Mesenchymal stem cell (in vitro differentiated cells and primary cell): ENCODE data around the gene LSM7.

ENCODE experiments used
- DNase-seq: peaks from one replicate; pipeline ENCODE4 v3.0.0-alpha.2; 2013
- H2AFZ ChIP-seq: one replicate; pipeline ENCODE4 v1.6.1; 2013; ENCODE audit warnings: low read depth, mild to moderate bottlenecking, control low read depth, inconsistent platforms, low read length, moderate library complexity
- H2AK5ac ChIP-seq: 2 replicates; pipeline ENCODE4 v1.6.1; 2013; ENCODE audit warnings: low read length, moderate library complexity, mild to moderate bottlenecking, inconsistent platforms; ENCODE audit not compliant: severe bottlenecking
- H2BK120ac ChIP-seq: one replicate; pipeline ENCODE4 v1.6.1; 2013; ENCODE audit warnings: low read depth, mild to moderate bottlenecking, inconsistent platforms, low read length, moderate library complexity
- H2BK12ac ChIP-seq, 2 experiments: one replicate each; pipeline ENCODE4 v1.6.1; 2013; ENCODE audit warnings: inconsistent platforms in 2 of 2, low read length in 2 of 2, mild to moderate bottlenecking in 2 of 2, moderate library complexity in 2 of 2, control low read depth in 1 of 2
- H2BK15ac ChIP-seq: one replicate; pipeline ENCODE4 v1.6.1; 2013; ENCODE audit warnings: mild to moderate bottlenecking, low read depth, inconsistent platforms; ENCODE audit not compliant: poor library complexity, severe bottlenecking
- H2BK5ac ChIP-seq: 2 replicates; pipeline ENCODE4 v1.6.1; 2013; ENCODE audit warnings: low read depth, mild to moderate bottlenecking, low read length, control low read depth, inconsistent platforms; ENCODE audit not compliant: poor library complexity, severe bottlenecking
- H3K14ac ChIP-seq, 2 experiments: one replicate each; pipeline ENCODE4 v1.6.1; 2013; ENCODE audit warnings: inconsistent platforms in 2 of 2, low read length in 2 of 2, control low read depth in 1 of 2, mild to moderate bottlenecking in 1 of 2, moderate library complexity in 1 of 2
- H3K18ac ChIP-seq, 2 experiments: one replicate each; pipeline ENCODE4 v1.6.1; 2013; ENCODE audit warnings: inconsistent platforms in 2 of 2, low read length in 2 of 2, control low read depth in 1 of 2, low read depth in 1 of 2, mild to moderate bottlenecking in 1 of 2
- H3K23ac ChIP-seq, 2 experiments: one replicate each; pipeline ENCODE4 v1.6.1; 2013; ENCODE audit warnings: inconsistent platforms in 2 of 2, low read length in 2 of 2, mild to moderate bottlenecking in 2 of 2, moderate library complexity in 2 of 2, control low read depth in 1 of 2
- H3K27ac ChIP-seq: 2 replicates; pipeline ENCODE4 v1.5.1; 2013; ENCODE audit warnings: mild to moderate bottlenecking, moderate library complexity, low read length, control low read depth, inconsistent platforms; ENCODE audit not compliant: poor library complexity, severe bottlenecking
- H3K27me3 ChIP-seq, 2 experiments: 2 replicates each; pipeline versions ENCODE4 v1.6.1 to v1.7.0; 2013; ENCODE audit warnings: low read length in 2 of 2, mild to moderate bottlenecking in 2 of 2, moderate library complexity in 2 of 2, control low read depth in 1 of 2, inconsistent platforms in 1 of 2; ENCODE audit not compliant: control insufficient read depth in 1 of 2, insufficient read depth in 1 of 2
- H3K36me3 ChIP-seq, 2 experiments: 2 replicates each; pipeline versions ENCODE4 v1.6.1 to v1.7.0; 2013; ENCODE audit warnings: low read length in 2 of 2, control low read depth in 1 of 2, inconsistent platforms in 1 of 2, low read depth in 1 of 2, mild to moderate bottlenecking in 1 of 2; ENCODE audit not compliant: insufficient read depth in 2 of 2, control insufficient read depth in 1 of 2
- H3K4ac ChIP-seq, 2 experiments: one replicate each; pipeline ENCODE4 v1.6.1; 2013; ENCODE audit warnings: inconsistent platforms in 2 of 2, low read length in 2 of 2, mild to moderate bottlenecking in 2 of 2, moderate library complexity in 2 of 2, control low read depth in 1 of 2, low read depth in 1 of 2
- H3K4me1 ChIP-seq: 2 replicates; pipeline ENCODE4 v1.6.1; 2013; ENCODE audit warnings: low read depth, low read length, control low read depth; ENCODE audit not compliant: control insufficient read depth, insufficient read depth
- H3K4me2 ChIP-seq: 2 replicates; pipeline ENCODE4 v1.6.1; 2013; ENCODE audit warnings: low read length, mild to moderate bottlenecking, inconsistent platforms; ENCODE audit not compliant: poor library complexity, severe bottlenecking
- H3K4me3 ChIP-seq, 2 experiments: 2 replicates each; pipeline versions ENCODE4 v1.5.1 to v1.7.0; 2013; ENCODE audit warnings: low read length in 2 of 2, mild to moderate bottlenecking in 2 of 2, control low read depth in 1 of 2, low read depth in 1 of 2; ENCODE audit not compliant: insufficient read depth in 1 of 2
- H3K79me1 ChIP-seq: replicated peaks from 2 replicates; pipeline ENCODE4 v1.6.1; 2013; ENCODE audit warnings: mild to moderate bottlenecking, control low read depth, low read length, inconsistent platforms; ENCODE audit not compliant: poor library complexity, severe bottlenecking
- H3K9ac ChIP-seq: 2 replicates; pipeline ENCODE4 v1.7.0; 2013; ENCODE audit warnings: mild to moderate bottlenecking, low read length, moderate library complexity
- H3K9me3 ChIP-seq: 2 replicates; pipeline ENCODE4 v1.7.0; 2013; ENCODE audit warnings: mild to moderate bottlenecking, low read length; ENCODE audit not compliant: control insufficient read depth
- H4K8ac ChIP-seq: one replicate; pipeline ENCODE4 v1.6.1; 2013; ENCODE audit warnings: inconsistent platforms, mild to moderate bottlenecking, low read length, moderate library complexity
- H4K91ac ChIP-seq: one replicate; pipeline ENCODE4 v1.6.1; 2013; ENCODE audit warnings: mild to moderate bottlenecking, low read length, inconsistent platforms
- WGBS: methylation state at CpG from one replicate; pipeline ENCODE4 v1.1.7; 2013; ENCODE audit warnings: mixed read lengths; 5-methylcytosine and 5-hydroxymethylcytosine counted together

Gene LSM7

DNA sequence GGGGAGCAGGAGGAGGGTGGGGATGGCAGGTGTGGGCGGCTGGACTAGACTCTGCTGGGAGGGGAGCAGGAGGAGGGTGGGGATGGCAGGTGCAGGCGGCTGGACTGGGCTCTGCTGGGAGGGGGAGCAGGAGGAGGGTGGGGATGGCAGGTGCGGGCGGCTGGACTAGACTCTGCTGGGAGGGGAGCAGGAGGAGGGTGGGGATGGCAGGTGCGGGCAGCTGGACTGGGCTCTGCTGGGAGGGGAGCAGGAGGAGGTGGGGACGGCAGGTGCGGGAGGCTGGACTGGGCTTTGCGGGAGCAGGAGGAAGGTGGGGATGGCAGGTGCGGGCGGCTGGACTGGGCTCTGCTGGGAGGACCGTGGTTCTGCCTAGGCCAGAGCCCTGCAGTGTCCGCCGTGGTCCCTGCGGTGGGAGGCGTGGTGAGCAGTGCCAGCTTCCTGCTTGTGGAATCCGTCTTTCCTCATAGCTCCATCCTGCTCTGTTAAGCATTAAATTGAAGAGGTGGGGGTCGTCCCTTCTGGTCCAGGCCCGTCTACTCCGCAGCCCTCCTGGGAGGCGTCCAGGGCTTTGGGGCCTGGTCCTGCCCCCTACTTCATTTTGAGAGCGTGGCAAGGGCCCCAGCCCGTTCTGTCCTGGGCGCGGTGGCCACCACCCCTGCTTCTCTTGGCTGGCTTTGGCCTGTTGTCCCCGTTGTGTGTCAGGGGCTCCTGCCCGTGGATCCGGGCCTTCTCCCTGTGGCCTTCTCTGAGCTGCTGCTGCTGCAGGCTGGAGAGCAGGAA lies 4.8 kb upstream of the LSM7 start:
- Histone ChIP-seq H3K36me3 (peaks cover 0 to 41% of the 10 kb centered on the region in 2 experiments), H3K9ac (no peak overlapping the region), H3K79me1 (peaks cover 59% of the 10 kb centered on the region), H3K4me3 (no peak overlapping the region), H2BK120ac (no peak overlapping the region), H3K9me3 (no peaks in the 10 kb centered on the region), H4K91ac (no peak overlapping the region), H3K4me1 (peaks cover 53% of the 10 kb centered on the region), H2BK15ac (no peak overlapping the region), H3K4ac (no peak overlapping the region), H2BK5ac (no peak overlapping the region), H2AK5ac (no peak overlapping the region), H3K4me2 (no peak overlapping the region), H3K27ac (no peak overlapping the region), H3K23ac (no peak overlapping the region), H2BK12ac (no peak overlapping the region), H3K14ac (no peak overlapping the region), H3K18ac (no peak overlapping the region), H2AFZ (no peak overlapping the region), H4K8ac (no peak overlapping the region), H3K27me3 (no peaks in the 10 kb centered on the region)
- WGBS, result 89% methylated on average over 25 of the region's 27 CpGs
- no peak for DNase-seq

DNA sequence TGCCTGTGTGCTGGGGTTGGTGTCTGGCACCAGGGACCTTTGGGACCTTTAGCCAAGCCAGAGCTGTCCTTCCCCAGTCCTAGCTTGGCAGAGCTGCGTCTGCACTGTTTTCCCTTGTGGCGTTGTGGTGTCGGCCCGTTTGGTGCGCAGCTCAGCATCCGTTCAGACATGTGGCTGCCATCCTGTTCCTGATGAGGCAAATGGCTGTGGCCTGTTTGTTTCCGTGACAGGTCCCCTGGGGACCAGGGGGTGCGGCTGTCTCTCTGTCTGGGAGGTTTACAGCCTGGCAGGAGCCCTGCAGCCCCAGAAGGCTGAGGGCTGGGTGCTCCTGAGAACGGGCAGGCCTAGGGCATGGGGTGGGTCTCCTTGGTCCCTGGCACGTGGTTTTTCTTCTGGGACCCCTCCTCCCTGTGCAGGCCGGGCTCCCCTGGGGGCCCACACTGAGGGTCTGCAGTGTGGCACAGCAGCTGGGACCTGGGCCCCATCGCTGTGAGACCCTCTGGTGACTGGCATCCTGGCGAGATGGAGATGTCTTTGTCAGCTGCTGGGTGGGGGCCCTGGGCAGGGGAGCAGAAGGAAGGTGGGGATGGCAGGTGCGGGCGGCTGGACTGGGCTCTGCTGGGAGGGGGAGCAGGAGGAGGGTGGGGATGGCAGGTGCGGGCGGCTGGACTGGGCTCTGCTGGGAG lies 4.1 kb upstream of the LSM7 start:
- WGBS, result 94% methylated on average over 17 of the region's 17 CpGs
- Histone ChIP-seq H3K4me2 (no peak overlapping the region), H3K4me3 (peak overlapping the region in 1 of 2 experiments; percentile 2), H3K14ac (peak overlapping the region in 1 of 2 experiments; percentile 74), H3K23ac (no peak overlapping the region), H3K79me1 (peaks cover 56% of the 10 kb centered on the region), H2BK15ac (no peak overlapping the region), H3K27ac (no peak overlapping the region), H2BK5ac (no peak overlapping the region), H3K18ac (no peak overlapping the region), H3K4ac (no peak overlapping the region), H2AFZ (no peak overlapping the region), H3K27me3 (no peaks in the 10 kb centered on the region), H2AK5ac (no peak overlapping the region), H3K4me1 (peaks cover 52% of the 10 kb centered on the region), H3K9me3 (no peaks in the 10 kb centered on the region), H4K8ac (no peak overlapping the region), H3K9ac (peak overlapping the region; percentile 41), H3K36me3 (peaks cover 0 to 36% of the 10 kb centered on the region in 2 experiments), H2BK120ac (no peak overlapping the region), H4K91ac (no peak overlapping the region), H2BK12ac (no peak overlapping the region)
- no peak for DNase-seq

DNA sequence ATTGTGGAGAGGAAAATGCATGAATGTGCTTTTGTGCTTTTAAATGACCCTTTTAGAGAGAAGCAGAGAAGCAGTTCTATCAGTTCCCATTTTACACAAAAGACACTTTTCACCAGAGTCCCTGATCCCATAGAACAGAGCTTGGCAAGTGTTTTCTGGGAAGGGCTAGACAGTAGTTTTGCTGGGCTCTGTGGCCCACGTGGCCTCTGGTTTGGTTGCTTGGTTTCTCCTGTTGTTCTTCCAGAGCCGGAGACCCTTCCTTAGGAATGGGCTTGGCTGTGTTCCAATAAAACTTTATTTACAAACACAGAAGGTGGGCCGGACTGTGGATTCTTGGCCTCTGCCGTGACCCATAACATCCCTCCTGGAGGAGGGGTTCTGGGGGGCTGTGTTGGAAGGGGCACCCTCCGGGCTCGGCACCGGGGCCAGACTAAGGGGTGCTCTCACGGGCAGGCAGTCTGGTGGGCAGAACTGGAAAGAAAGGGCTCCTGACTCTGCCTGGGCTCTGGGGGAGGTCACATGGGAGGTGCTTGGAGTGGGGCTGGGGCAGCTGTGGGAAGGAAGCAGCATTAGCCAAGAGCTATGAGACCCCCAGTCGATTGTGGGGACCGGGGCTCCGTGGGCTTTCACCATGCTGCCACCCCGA lies 3.3 kb upstream of the LSM7 start:
- H3K4me3 ChIP-seq, result no peak overlapping the region
- H4K91ac ChIP-seq, result no peak overlapping the region
- H3K27ac ChIP-seq, result no peak overlapping the region
- H2BK15ac ChIP-seq, result no peak overlapping the region
- no peak overlapping the region for H4K8ac ChIP-seq
- no peaks in the 10 kb centered on the region for H3K27me3 ChIP-seq
- H2BK120ac ChIP-seq, result no peak overlapping the region
- no peak overlapping the region for H2BK5ac ChIP-seq
- WGBS, result 94% methylated on average over 11 of the region's 12 CpGs
- H3K14ac ChIP-seq, result no peak overlapping the region
- H3K4me1 ChIP-seq, result peaks cover 53% of the 10 kb centered on the region
- no peak overlapping the region for H2AK5ac ChIP-seq
- no peak overlapping the region for H3K4me2 ChIP-seq
- no peak overlapping the region for H2BK12ac ChIP-seq
- no peak overlapping the region for H2AFZ ChIP-seq
- DNase-seq, result no peak
- peak overlapping the region; percentile 41 for H3K9ac ChIP-seq
- H3K23ac ChIP-seq, result no peak overlapping the region
- H3K4ac ChIP-seq, result no peak overlapping the region
- H3K79me1 ChIP-seq, result peaks cover 58% of the 10 kb centered on the region
- no peaks in the 10 kb centered on the region for H3K9me3 ChIP-seq
- no peak overlapping the region for H3K18ac ChIP-seq
- peaks cover 3 to 30% of the 10 kb centered on the region in 2 experiments for H3K36me3 ChIP-seq
